ENCODE measurements around the gene EXT2. TPM values are rescaled to one million over a fixed set of nuclear protein-coding genes. Genes with fewer than 3 reads are reported as not detected.

The EXT2 gene
- total and polyA plus RNA-seq, 2 of the 13 experiments (the other 11 are each of a cell fraction or from before 2014, with no cell fraction given): 61.5 to 68.7 TPM

DNA sequence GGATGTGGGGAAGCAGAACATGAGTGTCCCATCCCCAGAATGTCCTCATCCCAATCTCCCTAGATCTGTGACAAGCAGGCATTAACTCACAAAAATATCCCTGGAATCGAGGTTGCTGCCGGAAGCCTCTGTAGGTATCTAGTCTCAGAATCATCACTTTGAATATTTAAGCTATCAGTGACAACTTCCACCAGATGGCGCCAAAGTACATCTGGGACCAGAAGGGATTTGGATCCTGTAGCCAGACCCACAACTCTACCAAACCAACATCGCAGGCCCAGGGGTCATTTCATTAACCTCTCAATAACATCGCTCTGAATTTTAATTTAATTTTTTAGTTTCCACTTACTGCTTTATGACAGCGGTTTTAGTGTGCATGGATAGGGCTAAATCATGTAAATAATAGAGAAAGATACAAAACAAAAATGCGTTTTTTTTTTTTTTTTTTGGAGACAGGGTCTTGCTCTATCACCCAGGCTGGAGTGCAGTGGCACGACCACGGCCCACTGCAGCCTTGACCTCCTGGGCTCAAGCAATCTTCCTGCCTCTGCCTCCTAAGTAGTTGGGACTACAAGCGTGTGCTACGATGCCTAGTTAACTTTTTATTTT lies 1.1 kb upstream of the EXT2 start (continued):
- TF ChIP-seq, protein P1, sequence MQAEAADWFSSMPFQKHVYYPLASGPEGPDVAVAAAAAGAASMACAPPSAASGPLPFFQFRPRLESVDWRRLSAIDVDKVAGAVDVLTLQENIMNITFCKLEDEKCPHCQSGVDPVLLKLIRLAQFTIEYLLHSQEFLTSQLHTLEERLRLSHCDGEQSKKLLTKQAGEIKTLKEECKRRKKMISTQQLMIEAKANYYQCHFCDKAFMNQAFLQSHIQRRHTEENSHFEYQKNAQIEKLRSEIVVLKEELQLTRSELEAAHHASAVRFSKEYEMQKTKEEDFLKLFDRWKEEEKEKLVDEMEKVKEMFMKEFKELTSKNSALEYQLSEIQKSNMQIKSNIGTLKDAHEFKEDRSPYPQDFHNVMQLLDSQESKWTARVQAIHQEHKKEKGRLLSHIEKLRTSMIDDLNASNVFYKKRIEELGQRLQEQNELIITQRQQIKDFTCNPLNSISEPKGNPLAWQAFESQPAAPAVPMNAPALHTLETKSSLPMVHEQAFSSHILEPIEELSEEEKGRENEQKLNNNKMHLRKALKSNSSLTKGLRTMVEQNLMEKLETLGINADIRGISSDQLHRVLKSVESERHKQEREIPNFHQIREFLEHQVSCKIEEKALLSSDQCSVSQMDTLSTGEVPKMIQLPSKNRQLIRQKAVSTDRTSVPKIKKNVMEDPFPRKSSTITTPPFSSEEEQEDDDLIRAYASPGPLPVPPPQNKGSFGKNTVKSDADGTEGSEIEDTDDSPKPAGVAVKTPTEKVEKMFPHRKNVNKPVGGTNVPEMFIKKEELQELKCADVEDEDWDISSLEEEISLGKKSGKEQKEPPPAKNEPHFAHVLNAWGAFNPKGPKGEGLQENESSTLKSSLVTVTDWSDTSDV (CRISPR knock-in tag; IDR thresholded peaks at IDR 0.05): no peak
- peak; percentile 33 for TF ChIP-seq XRCC5 (optimal IDR thresholded peaks at IDR 0.05; ENCODE audit: low read length)
- TF ChIP-seq ZNF121 (CRISPR knock-in tag; IDR thresholded peaks at IDR 0.05): peak; percentile 38; the same call in 1 of the 2 replicates
- TF ChIP-seq, protein P2, sequence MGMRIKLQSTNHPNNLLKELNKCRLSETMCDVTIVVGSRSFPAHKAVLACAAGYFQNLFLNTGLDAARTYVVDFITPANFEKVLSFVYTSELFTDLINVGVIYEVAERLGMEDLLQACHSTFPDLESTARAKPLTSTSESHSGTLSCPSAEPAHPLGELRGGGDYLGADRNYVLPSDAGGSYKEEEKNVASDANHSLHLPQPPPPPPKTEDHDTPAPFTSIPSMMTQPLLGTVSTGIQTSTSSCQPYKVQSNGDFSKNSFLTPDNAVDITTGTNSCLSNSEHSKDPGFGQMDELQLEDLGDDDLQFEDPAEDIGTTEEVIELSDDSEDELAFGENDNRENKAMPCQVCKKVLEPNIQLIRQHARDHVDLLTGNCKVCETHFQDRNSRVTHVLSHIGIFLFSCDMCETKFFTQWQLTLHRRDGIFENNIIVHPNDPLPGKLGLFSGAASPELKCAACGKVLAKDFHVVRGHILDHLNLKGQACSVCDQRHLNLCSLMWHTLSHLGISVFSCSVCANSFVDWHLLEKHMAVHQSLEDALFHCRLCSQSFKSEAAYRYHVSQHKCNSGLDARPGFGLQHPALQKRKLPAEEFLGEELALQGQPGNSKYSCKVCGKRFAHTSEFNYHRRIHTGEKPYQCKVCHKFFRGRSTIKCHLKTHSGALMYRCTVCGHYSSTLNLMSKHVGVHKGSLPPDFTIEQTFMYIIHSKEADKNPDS (CRISPR knock-in tag; IDR thresholded peaks at IDR 0.05): no peak
- no peak for TF ChIP-seq TCF7L2 (IDR thresholded peaks at IDR 0.05; ENCODE audit: low read depth, low read length)
- no peak for TF ChIP-seq POLR2G (IDR thresholded peaks at IDR 0.05; ENCODE audit: low read depth, low read length)
- TF ChIP-seq ZFX (CRISPR knock-in tag; IDR thresholded peaks at IDR 0.05; ENCODE audit: low read depth): 0 out of 2 replicates have a peak, but pooled peaks have one; percentile 20
